CD14-positive monocyte (primary cell): ENCODE data around the gene DCDC2. TPM values are rescaled to one million over a fixed set of nuclear protein-coding genes. Genes with fewer than 3 reads are reported as not detected.

Source experiments
- DNase-seq, 3 donors: peaks; one replicate each; pipeline ENCODE4 v3.0.0-alpha.2; 2011 to 2022
- H2AFZ ChIP-seq: 2 replicates; pipeline ENCODE4 v1.6.0; 2012; ENCODE audit warnings: mild to moderate bottlenecking, low read depth, low read length, inconsistent platforms; ENCODE audit not compliant: insufficient read depth, poor library complexity, severe bottlenecking
- H3K27ac ChIP-seq, 2 donors: 1 replicate in 1 of 2; 2 replicates in 1 of 2; pipeline ENCODE4 v1.5.1; 2012 to 2013; ENCODE audit warnings: low read length in 2 of 2, control low read depth in 1 of 2, inconsistent platforms in 1 of 2, low read depth in 1 of 2, mild to moderate bottlenecking in 1 of 2
- H3K27me3 ChIP-seq, 2 donors: one replicate each; pipeline versions ENCODE4 v1.6.0 to v1.6.1; 2011 to 2013; ENCODE audit warnings: low read length in 2 of 2; ENCODE audit not compliant: control insufficient read depth in 2 of 2, insufficient read depth in 2 of 2
- H3K36me3 ChIP-seq, 2 donors: replicated peaks in 1 of 2; 1 replicate in 1 of 2; 2 replicates in 1 of 2; pipeline versions ENCODE4 v1.5.1 to v1.6.1; 2012 to 2013; ENCODE audit warnings: low read length in 2 of 2, control low read depth in 1 of 2, inconsistent platforms in 1 of 2, mild to moderate bottlenecking in 1 of 2; ENCODE audit not compliant: insufficient read depth in 2 of 2, control insufficient read depth in 1 of 2
- H3K4me1 ChIP-seq, 2 donors: 1 replicate in 1 of 2; 2 replicates in 1 of 2; pipeline versions ENCODE4 v1.5.1 to v1.6.1; 2012 to 2013; ENCODE audit warnings: low read length in 2 of 2, control low read depth in 1 of 2, inconsistent platforms in 1 of 2, mild to moderate bottlenecking in 1 of 2, moderate library complexity in 1 of 2; ENCODE audit not compliant: insufficient read depth in 2 of 2, control insufficient read depth in 1 of 2
- H3K4me2 ChIP-seq: replicated peaks from 2 replicates; pipeline ENCODE3; 2012; ENCODE audit warnings: low read length, moderate library complexity, mild to moderate bottlenecking; ENCODE audit not compliant: poor library complexity, severe bottlenecking; ENCODE audit errors: extremely low read depth
- H3K4me3 ChIP-seq, 3 experiments: fragments of 200-600 bp in 1 of 3; sonication (generic) in 1 of 3; replicated peaks in 1 of 3; 1 replicate in 2 of 3; 2 replicates in 1 of 3; pipeline ENCODE4 v1.5.1; 2011 to 2013; ENCODE audit warnings: low read length in 3 of 3, mild to moderate bottlenecking in 3 of 3, control low read depth in 2 of 3, low read depth in 2 of 3, inconsistent platforms in 1 of 3, moderate library complexity in 1 of 3
- H3K79me2 ChIP-seq: 2 replicates; pipeline ENCODE4 v1.6.0; 2012; ENCODE audit warnings: mild to moderate bottlenecking, control low read depth, inconsistent platforms, low read length, moderate library complexity; ENCODE audit not compliant: insufficient read depth
- H3K9ac ChIP-seq: 2 replicates; pipeline ENCODE4 v1.6.0; 2017; ENCODE audit warnings: low read length, mild to moderate bottlenecking; ENCODE audit not compliant: insufficient read depth, poor library complexity, severe bottlenecking
- H3K9me3 ChIP-seq, 2 donors: replicated peaks in 1 of 2; 1 replicate in 1 of 2; 2 replicates in 1 of 2; pipeline versions ENCODE4 v1.5.1 to v1.6.1; 2012 to 2013; ENCODE audit warnings: low read length in 2 of 2, control low read depth in 1 of 2; ENCODE audit not compliant: control insufficient read depth in 1 of 2, insufficient read depth in 1 of 2
- H4K20me1 ChIP-seq: 2 replicates; pipeline ENCODE4 v1.6.0; 2012; ENCODE audit warnings: mild to moderate bottlenecking, low read length, control low read depth, moderate library complexity; ENCODE audit not compliant: insufficient read depth
- H3K27ac Mint-ChIP-seq, 7 donors: one replicate each; pipeline ENCODE4 v1.8.0; 2020; ENCODE audit warnings: mild to moderate bottlenecking in 7 of 7, mixed read lengths in 7 of 7, moderate library complexity in 6 of 7, inconsistent platforms in 2 of 7
- H3K27me3 Mint-ChIP-seq, 3 donors: one replicate each; pipeline ENCODE4 v1.8.0; 2021 to 2022; ENCODE audit warnings: low read depth in 3 of 3, mild to moderate bottlenecking in 3 of 3, mixed read lengths in 3 of 3, moderate library complexity in 3 of 3, inconsistent platforms in 1 of 3
- H3K36me3 Mint-ChIP-seq, 2 donors: one replicate each; pipeline ENCODE4 v1.8.0; 2020; ENCODE audit warnings: mixed read lengths in 2 of 2, inconsistent platforms in 1 of 2, mild to moderate bottlenecking in 1 of 2
- H3K4me1 Mint-ChIP-seq: one replicate; pipeline ENCODE4 v1.8.0; 2020; ENCODE audit warnings: mild to moderate bottlenecking, mixed read lengths
- H3K4me3 Mint-ChIP-seq, 2 donors: one replicate each; pipeline ENCODE4 v1.8.0; 2020; ENCODE audit warnings: mild to moderate bottlenecking in 2 of 2, mixed read lengths in 2 of 2, moderate library complexity in 1 of 2
- H3K9me3 Mint-ChIP-seq, 7 donors: one replicate each; pipeline ENCODE4 v1.8.0; 2020 to 2022; ENCODE audit warnings: mixed read lengths in 7 of 7, mild to moderate bottlenecking in 6 of 7, moderate library complexity in 6 of 7, inconsistent platforms in 2 of 7
- CTCF ChIP-seq: fragments of 200-600 bp; IDR thresholded peaks from one replicate; pipeline ENCODE4 v1.8.0; 2022; ENCODE audit warnings: antibody characterized with exemption, mild to moderate bottlenecking
- WGBS: methylation state at CpG from one replicate; pipeline ENCODE4 v1.1.5; 2013; ENCODE audit warnings: missing lambda C conversion rate; ENCODE audit not compliant: insufficient coverage; 5-methylcytosine and 5-hydroxymethylcytosine counted together
- intact Hi-C, 2 donors: fragments of 100-400 bp; cut with micrococcal nuclease; formaldehyde crosslinking; loops; one replicate each; pipeline versions ENCODE4 v1.15.0 to v1.15.1; 2023
- polyA plus RNA-seq, 3 donors: library from polyadenylated mRNA; depleted of rRNA in 1 of 3; unstranded in 2 of 3; stranded (reverse) in 1 of 3; fragments of 300-500 nt in 2 of 3; fragments of >200 nt in 1 of 3; fragmentation: Illumina TruSeq in 2 of 3; gene quantifications; 1 replicate in 2 of 3; 2 replicates in 1 of 3; pipeline ENCODE4 v1.2.3, GENCODE V29; 2012 to 2021

Gene DCDC2
- polyA plus RNA-seq, 3 donors, result not detected

GRCh38 chr6:24334285-24334684 is 23.6 kb downstream of the DCDC2 start:
- H3K4me3 Mint-ChIP-seq, result no peak overlapping the region
- no peak overlapping the region for H3K4me3 ChIP-seq
- no peak overlapping the region for H3K27ac ChIP-seq
- H4K20me1 ChIP-seq, result no peaks in the 10 kb centered on the region
- no peaks in the 10 kb centered on the region for H3K36me3 ChIP-seq
- H2AFZ ChIP-seq, result no peak overlapping the region
- H3K27ac Mint-ChIP-seq, result no peak overlapping the region
- no peaks in the 10 kb centered on the region for H3K27me3 ChIP-seq
- no peaks in the 10 kb centered on the region for H3K36me3 Mint-ChIP-seq
- no peaks in the 10 kb centered on the region for H3K4me1 ChIP-seq
- no peak overlapping the region for H3K9ac ChIP-seq
- H3K4me1 Mint-ChIP-seq, result no peaks in the 10 kb centered on the region
- TF ChIP-seq CTCF, result no peak
- intact Hi-C loops, result no loop called here
- peaks cover 5 to 12% (median 11%) of the 10 kb centered on the region in 7 donors for H3K9me3 Mint-ChIP-seq
- H3K27me3 Mint-ChIP-seq, result peaks cover 0 to 2% (median 0%) of the 10 kb centered on the region in 3 donors
- WGBS, result 100% methylated on average over 2 of the region's 2 CpGs
- DNase-seq, result no peak
- H3K79me2 ChIP-seq, result no peaks in the 10 kb centered on the region
- peaks cover 0 to 6% of the 10 kb centered on the region in 2 donors for H3K9me3 ChIP-seq
- H3K4me2 ChIP-seq, result no peak overlapping the region

- no peak overlapping the region for H3K4me3 Mint-ChIP-seq
- Histone ChIP-seq H3K27ac (no peak overlapping the region), H2AFZ (no peak overlapping the region), H3K9ac (no peak overlapping the region), H3K27me3 (no peaks in the 10 kb centered on the region), H3K36me3 (no peaks in the 10 kb centered on the region), H3K79me2 (no peaks in the 10 kb centered on the region), H3K9me3 (no peaks in the 10 kb centered on the region), H4K20me1 (no peaks in the 10 kb centered on the region), H3K4me3 (no peak overlapping the region), H3K4me2 (no peak overlapping the region), H3K4me1 (no peaks in the 10 kb centered on the region)
- no peak for TF ChIP-seq CTCF
- no peaks in the 10 kb centered on the region for H3K36me3 Mint-ChIP-seq
- H3K27me3 Mint-ChIP-seq, result peaks cover 0 to 2% (median 0%) of the 10 kb centered on the region in 3 donors
- DNase-seq, result no peak
- 100% methylated on average over 1 of the region's 2 CpGs for WGBS
- H3K9me3 Mint-ChIP-seq, result peaks cover 0 to 4% (median 0%) of the 10 kb centered on the region in 7 donors
- intact Hi-C loops, result no loop called here
- no peak overlapping the region for H3K27ac Mint-ChIP-seq
- H3K4me1 Mint-ChIP-seq, result no peaks in the 10 kb centered on the region
Observed at GRCh38 chr6:24332317-24332716, 25.5 kb downstream of the DCDC2 start.
